ENCODE data around the gene ZC3H18. TPM values are rescaled to one million over a fixed set of nuclear protein-coding genes. Genes with fewer than 3 reads are reported as not detected.

Gene ZC3H18
- total and polyA plus RNA-seq, 2 experiments from 2014 or later: 30.0 to 40.7 TPM

DNA sequence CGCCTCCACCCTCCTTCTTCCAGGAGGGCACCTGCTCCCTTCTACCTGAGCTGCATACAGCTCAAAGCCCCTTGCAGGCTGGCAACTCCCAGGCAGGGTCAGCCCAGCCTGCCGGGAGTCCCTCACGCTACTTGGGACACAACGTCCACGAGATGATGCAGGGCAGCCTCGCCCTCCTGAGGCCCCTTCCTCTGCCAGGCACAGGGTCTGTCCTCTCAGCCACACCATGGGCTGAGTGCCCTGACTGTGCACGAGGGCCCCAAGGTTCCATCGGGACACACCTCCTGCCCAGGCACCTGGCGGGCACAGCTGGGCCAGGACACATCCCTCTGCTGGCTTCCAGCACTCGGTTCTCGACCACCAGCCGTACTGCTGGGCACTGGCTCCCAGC, 30.9 kb upstream of the ZC3H18 start:
- Histone ChIP-seq H2AFZ (no peak overlapping the region), H3K4me1 (ENCODE audit: insufficient read depth) (no peaks in the 10 kb centered on the region; the same call in 1 of the 2 replicates), H3K27me3 (ENCODE audit: insufficient read depth) (no peaks in the 10 kb centered on the region), H3K4me2 (no peak overlapping the region), H3K4me3 (no peak overlapping the region), H4K20me1 (replicated peaks; ENCODE audit: insufficient read depth) (no peaks in the 10 kb centered on the region), H3K27ac (ENCODE audit: low read depth) (no peak overlapping the region), H3K9me2 (ENCODE audit: insufficient read depth) (no peaks in the 10 kb centered on the region), H3F3A (replicated peaks; ENCODE audit: low read depth) (peaks cover 5% of the 10 kb centered on the region; the same call in 1 of the 2 replicates), H3K36me3 (ENCODE audit: insufficient read depth) (no peaks in the 10 kb centered on the region), H3K79me2 (replicated peaks; ENCODE audit: insufficient read depth) (no peaks in the 10 kb centered on the region)
- H3K9me3 Mint-ChIP-seq: peaks cover 24% of the 10 kb centered on the region
- ATAC-seq (no peak), DNase-seq (ENCODE audit: low spot score) (no peak)
- peaks cover 20% of the 10 kb centered on the region for H3K27me3 Mint-ChIP-seq (ENCODE audit: insufficient read depth, low read depth, poor library complexity)
- H3K36me3 Mint-ChIP-seq (ENCODE audit: low read depth): peaks cover 11% of the 10 kb centered on the region; the same call in 2 of the 3 replicates
- no peak for TF ChIP-seq JUNB (IDR thresholded peaks at IDR 0.05; ENCODE audit: unreplicated experiment)
- TF ChIP-seq, protein P1, sequence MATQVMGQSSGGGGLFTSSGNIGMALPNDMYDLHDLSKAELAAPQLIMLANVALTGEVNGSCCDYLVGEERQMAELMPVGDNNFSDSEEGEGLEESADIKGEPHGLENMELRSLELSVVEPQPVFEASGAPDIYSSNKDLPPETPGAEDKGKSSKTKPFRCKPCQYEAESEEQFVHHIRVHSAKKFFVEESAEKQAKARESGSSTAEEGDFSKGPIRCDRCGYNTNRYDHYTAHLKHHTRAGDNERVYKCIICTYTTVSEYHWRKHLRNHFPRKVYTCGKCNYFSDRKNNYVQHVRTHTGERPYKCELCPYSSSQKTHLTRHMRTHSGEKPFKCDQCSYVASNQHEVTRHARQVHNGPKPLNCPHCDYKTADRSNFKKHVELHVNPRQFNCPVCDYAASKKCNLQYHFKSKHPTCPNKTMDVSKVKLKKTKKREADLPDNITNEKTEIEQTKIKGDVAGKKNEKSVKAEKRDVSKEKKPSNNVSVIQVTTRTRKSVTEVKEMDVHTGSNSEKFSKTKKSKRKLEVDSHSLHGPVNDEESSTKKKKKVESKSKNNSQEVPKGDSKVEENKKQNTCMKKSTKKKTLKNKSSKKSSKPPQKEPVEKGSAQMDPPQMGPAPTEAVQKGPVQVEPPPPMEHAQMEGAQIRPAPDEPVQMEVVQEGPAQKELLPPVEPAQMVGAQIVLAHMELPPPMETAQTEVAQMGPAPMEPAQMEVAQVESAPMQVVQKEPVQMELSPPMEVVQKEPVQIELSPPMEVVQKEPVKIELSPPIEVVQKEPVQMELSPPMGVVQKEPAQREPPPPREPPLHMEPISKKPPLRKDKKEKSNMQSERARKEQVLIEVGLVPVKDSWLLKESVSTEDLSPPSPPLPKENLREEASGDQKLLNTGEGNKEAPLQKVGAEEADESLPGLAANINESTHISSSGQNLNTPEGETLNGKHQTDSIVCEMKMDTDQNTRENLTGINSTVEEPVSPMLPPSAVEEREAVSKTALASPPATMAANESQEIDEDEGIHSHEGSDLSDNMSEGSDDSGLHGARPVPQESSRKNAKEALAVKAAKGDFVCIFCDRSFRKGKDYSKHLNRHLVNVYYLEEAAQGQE (IDR thresholded peaks at IDR 0.05; ENCODE audit: unreplicated experiment): no peak
- TF ChIP-seq NANOG (IDR thresholded peaks at IDR 0.05; ENCODE audit: borderline replicate concordance): no peak
- TF ChIP-seq ZNF462 (CRISPR knock-in tag; IDR thresholded peaks at IDR 0.05): no peak
- no peak for TF ChIP-seq STAT1 (IDR thresholded peaks at IDR 0.05; ENCODE audit: unreplicated experiment)
- no peak for TF ChIP-seq ZNF114 (CRISPR knock-in tag; IDR thresholded peaks at IDR 0.05)
- no peak for TF ChIP-seq EZH2phosphoT487 (IDR thresholded peaks at IDR 0.05; ENCODE audit: unreplicated experiment)
- H3K4me3 Mint-ChIP-seq: no peak overlapping the region
- H3K27ac Mint-ChIP-seq: no peak overlapping the region
- H3K4me1 Mint-ChIP-seq: peaks cover 10% of the 10 kb centered on the region
